ENCODE results near the gene SVIL. TPM values are rescaled to one million over a fixed set of nuclear protein-coding genes. Genes with fewer than 3 reads are reported as not detected.
"Not testable (repeated sequence)": the region's sequence is repeated elsewhere in the genome, so short reads cannot be mapped to it uniquely, and the experiment has no call there.

Gene SVIL
- total RNA-seq, 1 donor from 2014 or later = 79.6 TPM

DNA sequence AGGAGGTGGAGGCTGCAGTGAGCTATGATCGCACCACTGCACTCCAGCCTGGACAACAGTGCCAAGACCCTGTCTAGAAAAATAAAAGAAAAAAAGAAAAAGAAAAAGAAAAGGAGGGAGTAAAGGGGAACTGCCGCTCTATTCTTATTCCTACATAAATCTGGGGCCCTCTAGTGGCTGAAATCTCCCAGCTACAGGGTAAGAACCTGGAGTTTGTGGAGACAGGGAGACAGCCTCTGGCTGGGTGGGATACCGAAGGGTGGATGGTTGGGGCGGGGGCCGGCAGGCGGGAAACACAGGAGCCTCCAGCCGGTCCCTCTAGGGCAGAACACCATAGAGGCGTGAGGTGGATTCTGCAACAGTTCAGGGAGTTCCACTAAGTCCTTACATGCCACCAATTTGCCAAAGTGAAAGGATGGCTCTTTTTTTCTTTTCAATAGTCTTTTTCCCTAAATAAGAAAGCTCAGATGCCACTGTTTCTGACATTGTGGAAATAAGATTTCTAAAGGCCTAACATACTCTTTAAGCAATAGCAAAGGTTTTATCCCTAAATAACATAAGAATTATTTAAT is 117.3 kb downstream of the SVIL start:
- DNase-seq (ENCODE audit: low read depth in 2 of 2) = peak; percentile 4 to 42

DNA sequence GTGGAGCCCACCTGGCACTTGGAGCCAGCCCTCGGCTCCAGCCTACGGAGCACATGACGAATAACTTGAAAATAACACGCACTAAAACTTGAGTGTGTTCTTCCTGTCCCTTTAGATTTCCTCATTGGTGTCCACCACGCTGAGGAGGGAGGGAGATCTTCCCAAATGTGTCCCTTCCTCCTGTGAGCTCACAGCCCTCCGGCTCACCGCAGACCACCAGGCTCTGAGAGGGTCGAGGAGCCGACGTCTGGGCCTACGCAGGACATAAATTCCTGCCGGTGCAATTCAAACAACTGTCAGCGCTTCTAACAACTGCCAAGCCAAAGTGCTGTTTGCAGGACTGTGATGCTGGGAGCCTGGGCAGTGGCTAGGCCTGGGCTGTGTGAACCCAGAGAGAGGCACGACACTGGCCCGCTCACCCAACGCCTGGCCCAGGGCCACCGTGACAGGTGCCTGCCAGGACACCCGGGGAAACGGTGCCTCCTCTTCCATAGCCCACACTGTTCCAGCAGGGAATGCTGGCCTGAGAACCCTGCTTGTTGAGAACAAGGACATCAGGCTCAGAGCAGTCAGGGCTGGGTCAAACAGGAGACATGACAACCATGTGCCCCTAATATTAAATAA is 118.3 kb downstream of the SVIL start:
- DNase-seq (ENCODE audit: low read depth in 2 of 2) = not testable (repeated sequence)

DNA sequence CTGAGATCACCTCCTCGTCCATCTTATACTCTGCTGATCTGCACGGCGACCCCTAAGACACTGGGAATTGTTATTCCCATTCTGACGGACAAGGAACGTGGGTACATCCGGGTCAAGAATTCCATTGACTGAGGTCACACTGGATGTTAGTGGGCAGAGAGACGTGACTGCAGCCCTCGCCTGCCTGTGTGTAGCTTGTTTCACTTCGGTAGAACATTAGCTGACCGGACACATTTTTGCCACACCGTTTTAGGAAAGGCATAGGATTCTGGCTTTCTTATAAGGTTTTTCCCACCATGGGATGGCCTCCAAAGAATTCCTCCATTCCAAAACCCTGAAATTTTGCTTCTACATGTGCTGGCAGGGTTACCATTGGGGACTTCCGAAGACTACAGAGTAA is 118.9 kb downstream of the SVIL start:
- DNase-seq (ENCODE audit: low read depth in 2 of 2) = not testable (repeated sequence)

DNA sequence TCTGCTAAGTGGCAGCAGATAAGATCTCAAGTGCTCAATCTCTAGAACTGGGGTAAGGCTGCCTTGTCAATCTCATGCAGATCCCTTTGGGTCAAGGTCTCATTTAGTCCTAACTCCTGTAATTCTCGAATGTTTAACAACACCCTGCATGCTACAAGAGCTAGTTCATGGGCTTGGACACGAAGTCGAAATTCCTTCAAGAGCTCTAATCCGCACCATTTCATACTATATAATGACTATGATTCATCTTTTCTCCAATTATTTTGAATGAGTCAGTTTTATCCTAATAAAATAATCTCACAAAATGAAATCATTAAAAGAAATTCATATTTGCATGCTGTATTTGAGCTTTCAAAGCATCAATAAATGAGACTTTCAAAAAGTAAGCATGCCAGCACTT is 119.7 kb downstream of the SVIL start:
- DNase-seq (ENCODE audit: low read depth in 2 of 2) = not testable (repeated sequence)

DNA sequence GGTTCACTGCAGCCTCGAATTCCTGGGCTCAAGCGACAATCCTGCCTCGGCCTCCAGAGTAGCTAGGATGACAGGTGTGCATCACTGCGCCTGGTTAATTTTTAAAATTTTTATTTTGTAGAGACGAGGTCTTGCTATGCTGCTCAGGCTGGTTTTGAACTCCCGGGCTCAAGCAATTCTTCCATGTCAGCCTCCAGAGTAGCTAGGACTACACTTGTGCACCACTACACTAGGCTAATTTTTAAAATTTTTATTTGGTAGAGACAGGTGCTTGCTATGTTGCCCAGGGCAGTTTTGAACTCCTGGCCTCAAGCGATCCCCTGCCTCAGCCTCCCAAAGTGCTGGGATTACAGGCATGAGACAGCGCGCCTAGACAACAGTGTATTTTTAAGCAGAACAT is 120.5 kb downstream of the SVIL start:
- no peak for DNase-seq (ENCODE audit: low read depth in 2 of 2)

DNA sequence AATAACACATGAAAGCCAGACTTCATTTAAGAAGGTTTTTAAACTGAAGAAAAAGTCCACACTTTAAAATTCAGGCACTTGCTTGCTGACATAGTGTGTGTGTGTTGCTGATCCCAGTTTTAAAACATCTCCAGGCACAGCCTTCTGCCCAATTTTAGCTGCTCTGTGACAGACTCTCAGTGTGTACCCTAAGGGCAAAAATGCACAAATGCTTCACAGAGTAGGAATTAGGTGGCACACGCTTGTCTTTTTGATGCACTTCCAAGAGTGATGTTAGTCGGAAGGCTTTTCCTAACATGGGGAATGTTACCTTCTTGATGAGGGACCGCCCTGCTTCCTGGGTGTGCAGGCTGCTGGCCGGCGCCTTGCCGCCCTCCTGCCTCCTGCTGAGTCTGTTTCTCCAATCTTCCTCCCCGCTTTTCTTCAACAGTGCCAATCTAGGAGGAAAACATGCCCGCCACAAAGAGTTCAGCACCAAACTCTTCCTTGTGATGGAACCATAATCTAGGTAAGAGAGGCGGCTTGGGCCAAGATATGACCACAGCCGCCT is 122.3 kb downstream of the SVIL start:
- no peak for DNase-seq (ENCODE audit: low read depth in 2 of 2)

DNA sequence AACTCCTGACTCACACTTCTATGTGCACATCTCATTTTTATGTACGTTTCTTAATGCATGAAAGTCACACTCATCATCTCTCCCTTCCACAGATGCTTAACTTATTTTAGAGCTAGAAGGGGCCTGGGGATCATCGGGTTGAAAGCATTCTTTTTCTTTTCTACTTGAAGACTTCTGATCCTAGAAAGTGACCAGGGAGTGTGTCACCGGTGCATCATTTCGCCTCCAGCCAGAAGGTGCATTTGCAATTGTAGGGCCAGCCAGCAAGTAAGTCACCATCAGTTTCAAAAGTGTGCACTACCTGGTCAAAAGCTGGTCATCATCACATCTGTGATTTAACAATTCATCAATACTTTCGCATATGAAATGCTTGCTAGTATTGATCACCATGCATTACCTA is 123.0 kb downstream of the SVIL start:
- DNase-seq (ENCODE audit: low read depth in 2 of 2) = not testable (repeated sequence)

DNA sequence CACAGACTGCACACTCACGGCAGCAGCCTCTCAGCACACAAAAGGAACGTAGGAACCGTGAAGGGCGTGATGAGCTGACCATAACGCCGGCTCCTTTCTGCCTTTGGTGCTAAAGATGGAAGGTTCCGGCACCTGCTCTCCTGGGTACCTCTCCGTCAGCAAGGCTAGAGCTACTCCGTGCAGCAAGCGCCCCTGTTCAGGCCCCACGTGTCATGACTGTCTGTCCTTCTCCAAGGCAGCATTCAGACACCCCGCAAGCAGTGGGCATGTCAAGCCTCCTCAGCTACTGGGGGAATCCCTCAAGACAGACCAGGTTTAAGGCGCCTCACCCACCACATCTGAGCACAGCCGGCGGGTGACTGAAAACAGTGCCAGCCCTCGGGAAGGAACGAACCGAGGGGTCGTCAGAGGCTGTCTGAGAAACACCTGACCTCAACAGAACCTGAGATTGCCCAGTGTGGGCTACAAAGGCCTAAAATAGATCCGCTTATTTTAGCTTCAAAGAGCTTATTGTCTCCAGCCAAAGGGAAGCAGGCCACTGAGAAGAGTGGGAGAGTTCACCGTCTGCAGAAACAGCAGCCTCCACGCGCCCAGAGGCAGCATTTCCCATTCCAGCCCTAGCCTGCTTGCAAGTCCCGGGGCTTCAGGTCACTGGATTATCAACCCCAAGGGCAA is 124.2 kb downstream of the SVIL start:
- DNase-seq (ENCODE audit: low read depth in 2 of 2) = not testable (repeated sequence)

DNA sequence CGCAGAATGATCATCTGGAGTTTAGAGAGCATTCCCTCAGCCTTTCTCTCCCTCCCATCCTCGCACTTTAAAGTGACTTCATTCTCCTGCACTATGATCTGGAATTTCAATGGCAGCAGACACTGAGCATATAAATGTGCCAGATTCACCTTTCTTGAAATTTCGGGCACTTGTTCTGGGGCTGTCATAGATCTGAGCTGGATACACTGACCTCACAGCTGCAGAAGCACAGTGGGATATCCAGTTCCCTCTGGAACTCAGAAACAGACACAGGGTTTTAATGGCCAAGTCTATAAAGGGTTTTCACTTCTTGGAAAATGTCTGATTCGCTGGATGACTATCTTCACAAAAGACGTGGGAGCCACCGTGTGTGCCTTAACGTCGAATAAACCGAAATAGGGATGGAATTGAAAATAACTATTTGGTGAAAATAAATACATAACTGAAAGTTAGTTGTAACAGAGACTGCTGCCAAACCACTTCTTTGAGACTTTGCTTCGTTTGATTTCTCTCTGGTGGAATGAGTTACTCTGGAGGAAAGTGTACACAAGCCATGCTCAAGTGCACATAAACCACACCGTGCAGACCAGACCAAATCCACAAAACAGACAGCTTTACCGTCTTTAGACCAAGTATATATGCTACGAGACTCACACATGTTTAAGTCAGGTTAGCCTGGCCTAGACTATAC is 126.1 kb downstream of the SVIL start:
- DNase-seq (ENCODE audit: low read depth in 2 of 2) = no peak

DNA sequence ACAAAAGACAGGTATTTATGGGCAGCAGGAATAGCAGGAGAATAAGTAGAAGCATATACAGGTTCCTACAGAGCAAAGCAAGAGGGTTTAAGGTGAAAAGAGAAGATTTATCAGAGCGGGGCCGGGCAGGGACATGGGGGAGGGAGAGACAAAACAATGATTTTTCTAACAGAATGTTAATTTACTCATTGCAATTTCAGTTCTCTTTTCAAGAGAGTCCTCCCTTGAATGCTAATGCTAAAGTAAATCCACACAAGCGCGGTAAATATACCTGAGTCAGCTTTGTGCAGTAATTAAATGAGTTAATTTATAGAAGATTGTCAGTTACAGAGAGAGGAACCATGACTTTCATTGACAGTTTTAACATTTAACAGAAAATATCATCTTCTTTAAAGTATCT is 127.0 kb downstream of the SVIL start:
- not testable (repeated sequence) for DNase-seq (ENCODE audit: low read depth in 2 of 2)

DNA sequence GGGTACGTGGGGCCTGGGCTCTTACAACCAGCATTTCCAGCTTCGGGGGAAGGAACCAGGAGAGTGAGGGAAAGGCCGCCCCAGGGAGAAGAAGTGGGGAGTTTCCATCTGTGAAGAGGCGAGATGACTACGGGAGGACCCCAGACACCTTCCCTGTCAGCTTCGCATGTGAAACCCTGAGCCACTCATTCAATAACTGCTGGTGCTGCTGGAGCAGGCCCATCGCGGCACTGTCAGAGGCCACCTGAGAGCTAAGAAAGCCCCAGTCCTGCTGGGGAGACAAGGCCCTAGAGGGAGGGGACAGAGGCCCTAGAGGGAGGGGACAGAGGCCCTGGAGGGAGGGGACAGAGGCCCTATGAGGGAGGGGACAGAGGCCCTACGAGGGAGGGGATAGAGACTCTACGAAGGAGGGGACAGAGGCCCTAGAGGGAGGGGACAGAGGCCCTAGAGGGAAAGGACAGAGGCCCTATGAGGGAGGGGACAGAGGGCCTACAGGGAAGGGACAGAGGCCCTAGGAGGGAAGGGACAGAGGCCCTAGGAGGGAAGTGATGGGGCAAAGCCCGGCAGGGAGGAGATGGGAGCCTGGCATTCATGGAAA is 128.3 kb downstream of the SVIL start:
- not testable (repeated sequence) for DNase-seq (ENCODE audit: low read depth in 2 of 2)

DNA sequence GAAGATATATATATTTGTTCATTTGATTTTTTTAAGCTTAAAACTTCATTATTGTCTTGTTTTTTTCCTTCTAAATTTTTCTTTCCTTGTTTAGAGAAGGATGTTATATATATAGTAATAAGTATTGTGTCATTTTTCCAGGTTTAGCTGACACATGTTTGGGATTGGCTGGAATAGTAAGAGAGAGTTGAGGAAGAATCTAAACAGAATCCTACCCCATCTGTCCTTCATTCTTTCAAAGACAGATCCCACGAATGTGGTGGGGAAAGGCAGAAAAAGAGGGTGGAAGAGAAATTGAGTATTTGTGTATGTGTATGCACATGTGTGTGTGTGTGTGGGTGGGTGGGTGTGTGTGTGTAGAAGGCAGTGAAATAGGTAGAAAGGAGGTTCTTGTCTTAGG is 132.4 kb downstream of the SVIL start:
- DNase-seq (ENCODE audit: low read depth in 2 of 2) = no peak

DNA sequence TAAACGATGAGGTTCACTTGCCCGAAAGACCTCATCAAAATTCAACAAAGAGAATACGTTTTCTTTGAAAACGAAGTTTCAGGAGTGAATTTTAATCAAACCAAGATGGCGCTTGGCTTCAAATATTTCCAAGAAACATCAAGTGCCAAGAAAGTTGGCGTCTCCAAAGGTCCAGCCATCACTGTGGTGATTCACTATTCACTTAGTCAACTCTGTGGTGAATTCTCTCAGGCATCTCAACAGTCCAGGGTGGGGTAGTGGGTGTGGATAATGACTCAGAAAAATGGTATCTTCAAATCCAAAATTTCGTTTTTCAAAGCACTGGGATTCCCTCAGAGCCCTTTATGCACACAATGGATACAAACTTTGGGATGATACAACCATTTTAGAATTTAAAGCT is 133.1 kb downstream of the SVIL start:
- no peak for DNase-seq (ENCODE audit: low read depth in 2 of 2)

DNA sequence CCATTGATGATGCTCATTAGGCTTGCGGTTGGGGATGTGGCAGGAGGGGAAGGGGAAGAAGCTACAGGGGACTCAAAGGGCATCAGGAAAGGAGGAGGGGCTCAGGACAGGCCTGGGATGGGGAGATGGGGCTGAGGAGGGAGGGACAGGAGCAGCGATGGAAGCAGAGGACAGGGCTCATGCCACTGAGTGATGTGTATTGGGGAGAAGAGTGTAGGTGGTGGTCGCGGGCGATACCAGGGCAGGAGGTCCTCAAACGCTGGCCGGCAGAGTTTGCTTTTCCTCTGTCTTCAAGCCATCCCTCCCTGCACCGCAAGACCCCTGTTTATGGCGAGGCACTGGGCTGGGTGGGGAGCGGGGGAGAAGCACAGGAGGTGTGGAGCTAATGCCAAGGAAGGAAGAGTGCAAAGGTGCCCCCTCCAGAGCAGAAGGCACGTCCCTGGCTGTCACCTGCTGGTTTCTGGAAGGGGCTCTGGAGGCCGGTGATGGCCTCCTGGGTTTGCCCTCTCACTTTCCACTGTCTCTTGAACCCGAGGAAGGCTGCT is 134.7 kb downstream of the SVIL start:
- no peak for DNase-seq (ENCODE audit: low read depth in 2 of 2)

DNA sequence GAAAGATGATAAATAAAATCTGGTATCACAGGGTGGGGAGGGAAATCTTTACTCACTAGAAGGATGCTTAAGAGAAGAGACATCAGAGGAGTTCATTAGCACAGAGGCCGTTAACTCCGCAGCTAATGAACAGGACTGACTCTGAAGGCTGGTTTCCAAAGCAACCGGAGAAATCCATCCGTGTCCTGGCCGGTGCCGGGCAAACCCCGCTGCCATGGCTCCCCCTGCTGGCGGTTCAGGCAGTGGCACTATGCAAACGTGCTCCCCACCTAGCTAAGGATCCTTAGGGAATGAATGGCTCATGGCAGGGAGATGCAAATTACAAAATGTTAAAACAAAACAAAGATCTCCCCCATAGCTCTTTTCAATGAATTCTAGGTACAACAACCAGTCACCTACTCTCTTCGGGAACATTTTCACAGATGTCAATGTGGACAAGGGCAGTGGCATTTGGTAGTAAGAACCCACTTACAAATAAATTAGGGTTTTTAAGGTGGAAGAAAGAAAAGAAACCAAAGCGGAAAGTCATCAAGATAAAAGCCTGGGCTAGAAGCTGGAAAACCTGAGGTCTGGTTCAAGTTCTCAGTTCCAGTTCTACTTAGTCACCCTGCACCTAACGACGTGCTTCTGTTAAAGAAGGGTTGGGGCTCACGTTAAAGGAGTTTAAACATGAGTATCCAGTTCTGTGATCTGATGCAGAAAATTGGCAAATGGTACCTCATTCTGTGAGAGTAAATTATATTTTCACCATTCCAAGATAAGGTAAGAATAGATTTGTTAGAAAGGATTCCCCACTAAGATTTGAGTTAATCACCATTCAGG is 138.2 kb downstream of the SVIL start:
- peak; percentile 37 to 67 for DNase-seq (ENCODE audit: low read depth in 2 of 2)

DNA sequence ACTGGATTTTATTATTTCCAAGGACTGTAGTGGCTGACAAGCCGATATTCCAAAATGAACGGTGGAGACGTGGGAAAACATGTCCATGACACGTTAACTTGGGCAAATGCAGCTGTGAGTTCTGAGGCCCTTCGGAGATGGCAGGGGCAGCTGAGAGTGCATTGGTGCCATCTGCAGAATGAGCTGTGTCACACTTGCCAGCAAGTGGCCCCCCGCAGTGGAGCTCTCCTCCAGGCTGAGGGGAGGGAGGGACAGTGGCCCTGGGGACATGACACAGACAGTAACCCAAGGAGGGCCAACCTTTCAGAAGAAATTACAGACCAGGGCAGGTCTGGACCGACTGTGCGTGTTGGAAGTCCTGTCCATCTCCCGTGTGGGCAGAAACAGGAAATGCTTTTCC is 139.4 kb downstream of the SVIL start:
- no peak for DNase-seq (ENCODE audit: low read depth in 2 of 2)

DNA sequence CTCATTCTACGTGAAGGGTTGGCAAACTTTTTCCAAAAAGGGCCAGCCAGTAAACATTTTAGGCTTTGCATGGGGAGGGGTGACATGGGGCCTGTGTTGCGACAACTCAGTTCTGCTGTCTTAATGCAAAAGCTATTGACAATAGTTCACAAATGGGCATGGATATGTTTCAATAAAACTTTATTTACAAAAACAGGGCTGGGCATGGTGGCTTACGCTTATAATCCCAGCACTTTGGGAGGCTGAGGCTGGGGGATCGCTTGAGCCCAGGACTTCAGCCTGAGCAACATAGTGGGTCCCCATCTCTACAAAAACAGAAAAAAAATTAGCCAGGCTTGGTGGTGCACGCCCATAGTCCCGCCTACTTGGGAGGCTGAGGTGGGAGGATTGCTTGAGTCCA is 141.1 kb downstream of the SVIL start:
- DNase-seq (ENCODE audit: low read depth in 2 of 2) = no peak

DNA sequence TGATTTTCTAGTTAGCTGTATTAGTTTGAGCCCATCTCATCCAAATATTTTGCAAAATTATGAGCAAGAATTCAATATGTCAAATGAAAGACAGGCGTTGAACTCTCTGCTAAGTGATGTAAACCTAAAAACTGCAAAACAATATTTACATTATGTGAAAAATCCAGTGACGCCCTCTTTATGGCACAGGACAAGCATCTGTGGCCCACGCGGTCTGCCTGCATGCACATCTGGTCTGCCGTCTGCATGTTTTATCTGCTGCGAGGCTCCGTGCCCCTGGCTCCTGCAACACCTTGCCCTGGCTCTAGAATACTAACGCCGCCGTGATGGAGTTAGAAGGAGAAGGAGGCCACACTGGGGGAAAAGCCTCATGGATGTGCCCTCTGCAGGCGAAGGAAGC is 142.0 kb downstream of the SVIL start:
- no peak for DNase-seq (ENCODE audit: low read depth in 2 of 2)

DNA sequence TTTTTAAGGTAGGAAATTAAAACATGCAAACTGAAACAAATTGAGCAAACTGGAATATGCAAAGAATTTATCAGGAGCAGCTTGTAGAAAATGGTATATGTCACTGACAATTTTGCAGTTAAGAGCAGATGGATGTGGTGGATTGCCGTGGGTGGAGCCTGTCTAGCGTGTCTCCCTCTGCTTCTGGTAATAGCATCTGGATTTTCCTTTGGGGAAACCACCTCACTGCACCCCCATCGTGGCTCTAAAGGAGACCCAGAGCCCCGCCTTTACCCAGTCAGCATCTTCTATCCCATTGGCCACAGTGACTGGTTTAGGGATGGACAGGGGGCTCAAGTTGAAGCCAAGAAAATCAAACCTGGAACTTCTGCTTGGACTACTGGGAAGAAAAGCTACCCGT is 142.9 kb downstream of the SVIL start:
- no peak for DNase-seq (ENCODE audit: low read depth in 2 of 2)

DNA sequence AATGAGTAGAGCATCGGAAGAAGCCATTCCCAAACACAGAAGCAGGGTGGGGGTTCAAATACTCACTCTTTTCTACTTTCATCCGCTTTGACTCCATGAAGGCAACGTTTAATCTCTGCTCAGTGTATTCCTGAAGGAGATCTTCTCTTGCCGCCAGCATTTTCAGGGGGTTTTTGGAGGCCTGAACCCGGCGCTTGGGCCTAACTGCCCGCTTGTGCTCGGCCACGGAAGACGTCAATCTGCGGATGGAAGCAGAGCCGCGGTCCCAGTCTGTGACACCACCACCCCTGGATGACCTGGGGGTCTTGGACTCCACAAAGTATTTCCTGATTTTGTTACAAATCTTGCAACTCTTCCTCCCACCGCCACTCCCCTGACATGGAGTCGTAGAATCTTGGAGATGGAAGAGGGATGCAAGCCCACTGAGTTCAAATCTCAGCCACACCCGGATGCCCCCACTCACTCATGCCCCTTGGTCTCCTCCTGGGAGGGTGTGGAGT is 143.9 kb downstream of the SVIL start:
- not testable (repeated sequence) for DNase-seq (ENCODE audit: low read depth in 2 of 2)
